AG09319 (cell line): ENCODE results near the gene CCDC154.

Experiments
- DNase-seq: peaks from one replicate; pipeline ENCODE4 v3.0.0-alpha.2; 2010; ENCODE audit warnings: low read depth; ENCODE audit errors: extremely low read depth
- CTCF ChIP-seq: IDR thresholded peaks from 2 replicates; pipeline ENCODE4 v1.5.1; 2011; ENCODE audit warnings: low read depth, mild to moderate bottlenecking, inconsistent platforms, low read length, moderate library complexity

The CCDC154 gene

DNA sequence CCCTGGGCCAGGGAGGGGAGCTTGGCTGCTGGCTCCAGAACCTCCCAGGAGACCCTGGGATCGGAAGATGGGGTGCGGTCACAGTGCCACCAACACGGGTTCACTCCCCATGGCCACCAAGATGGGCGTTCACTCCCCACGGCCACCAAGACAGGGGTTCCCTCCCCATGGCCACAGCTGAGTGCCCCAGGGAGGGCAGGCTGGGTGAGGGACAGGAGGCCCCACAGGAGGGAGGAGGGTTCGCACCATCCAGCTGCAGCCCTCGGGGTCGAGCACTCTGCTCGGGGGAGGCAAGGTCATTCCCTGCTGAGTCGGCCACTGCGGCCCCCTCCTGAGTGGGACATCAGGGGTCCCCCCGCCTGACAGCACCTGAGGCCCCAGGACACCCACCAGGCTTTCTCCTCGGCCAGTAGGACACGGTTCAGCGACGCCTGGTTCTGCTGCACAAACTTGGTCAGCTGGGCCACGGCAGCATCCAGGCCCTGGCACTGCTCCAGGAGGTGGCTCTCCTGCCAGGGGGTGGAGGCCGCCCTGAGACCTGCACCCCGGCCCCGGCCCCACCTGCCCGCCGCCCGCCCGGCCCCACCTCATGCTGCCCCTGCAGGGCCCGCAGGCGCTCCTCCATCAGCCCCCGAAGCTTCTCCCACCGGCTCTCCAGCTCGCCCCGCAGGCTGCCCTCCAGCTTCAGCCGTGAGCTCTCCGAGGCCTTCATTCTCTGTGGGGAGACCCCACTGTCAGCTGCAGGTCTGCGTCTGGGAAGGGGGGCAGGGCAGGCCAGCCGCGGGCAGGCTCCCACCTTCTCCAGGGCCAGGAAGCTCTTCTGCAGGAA, 5.9 kb downstream of the CCDC154 start:
- no peak for DNase-seq
- no peak for TF ChIP-seq CTCF

GRCh38 chr16:1437606-1438005, 6.8 kb downstream of the CCDC154 start:
- no peak for DNase-seq
- no peak for TF ChIP-seq CTCF

GRCh38 chr16:1436731-1437355, 7.5 kb downstream of the CCDC154 start:
- no peak for TF ChIP-seq CTCF
- no peak for DNase-seq

DNA sequence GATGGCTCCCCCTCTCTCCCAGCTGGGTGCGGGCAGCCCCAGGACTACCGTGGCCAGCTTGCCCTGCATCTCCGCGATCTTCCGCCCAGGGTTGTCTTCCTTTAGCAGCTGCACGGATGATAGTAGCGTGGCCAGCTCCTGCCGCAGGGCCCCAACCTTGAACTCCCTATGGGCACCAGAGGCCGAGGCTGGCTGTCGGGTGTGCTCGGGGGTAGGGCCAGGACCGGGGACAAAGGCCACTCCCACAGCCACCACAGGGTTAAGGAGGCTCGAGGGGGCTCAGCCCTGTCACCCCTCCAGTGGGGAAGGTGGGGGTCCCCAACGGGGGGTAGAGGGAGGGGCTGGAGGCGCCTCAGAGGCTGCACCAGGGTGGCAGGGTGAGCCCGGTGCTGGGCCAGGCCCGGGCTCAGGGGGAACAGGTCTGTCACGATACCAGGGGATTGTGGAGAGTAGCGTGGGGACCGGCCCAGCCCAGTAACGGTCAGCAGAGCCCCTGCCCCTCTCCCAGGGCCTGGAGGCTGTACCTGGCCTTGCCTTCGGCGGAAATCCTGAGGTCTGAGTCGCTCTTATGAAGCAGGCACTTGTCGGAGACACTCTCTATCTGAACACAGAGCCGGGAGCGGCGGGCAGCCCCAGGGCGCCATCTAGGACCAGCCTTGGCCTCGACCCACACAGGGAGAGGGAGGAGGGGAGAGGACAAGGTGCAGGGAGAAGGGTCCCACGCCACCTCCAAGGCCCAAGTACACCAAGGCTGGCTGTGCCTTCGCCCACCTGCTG, 8.2 kb downstream of the CCDC154 start:
- TF ChIP-seq CTCF = no peak
- no peak for DNase-seq

DNA sequence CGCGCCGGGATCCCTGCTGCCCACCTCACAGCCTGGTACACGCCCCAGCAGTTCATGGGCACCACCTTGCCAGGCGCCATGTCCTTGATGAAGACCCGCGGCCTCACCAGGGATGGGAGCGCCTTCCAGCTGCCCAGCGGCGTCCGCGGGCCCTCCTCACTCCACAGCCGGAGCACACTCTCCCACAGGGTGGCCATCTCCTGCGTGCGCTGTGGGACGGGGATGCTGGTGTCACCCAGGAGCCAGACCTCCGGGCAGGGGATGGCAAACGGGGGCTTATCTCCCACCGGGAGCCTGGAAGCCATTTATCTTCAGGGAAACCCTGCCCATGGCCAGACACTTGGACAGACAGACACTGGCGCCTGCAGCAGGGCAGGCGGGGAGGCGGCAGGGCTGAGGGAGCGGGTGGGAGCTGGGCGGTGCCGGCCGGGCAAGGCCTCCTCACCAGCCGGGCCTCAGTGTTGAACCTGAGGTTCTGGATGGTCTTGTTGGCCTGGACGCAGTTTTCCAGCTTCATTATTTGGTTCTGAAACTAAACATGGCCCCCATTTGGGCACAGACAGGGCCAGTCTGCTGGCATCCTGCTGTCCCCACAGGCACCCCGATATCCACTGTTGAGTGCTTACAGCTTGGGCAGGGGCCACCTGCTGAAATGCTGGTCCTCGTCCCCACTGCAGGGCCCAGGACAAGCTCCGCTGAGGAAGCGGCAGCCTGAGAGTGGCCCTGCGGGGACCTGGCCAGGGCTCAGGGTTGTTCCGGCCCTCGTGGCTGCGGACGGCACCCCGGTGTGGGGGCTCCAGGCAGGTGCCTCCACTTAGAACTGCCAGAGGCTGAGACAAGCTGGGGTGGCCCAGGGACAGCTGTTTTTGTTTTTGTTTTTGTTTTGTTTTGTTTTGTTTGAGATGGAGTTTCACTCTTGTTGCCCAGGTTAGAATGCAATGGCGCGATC, 9.4 kb downstream of the CCDC154 start:
- DNase-seq = no peak
- TF ChIP-seq CTCF = no peak

DNA sequence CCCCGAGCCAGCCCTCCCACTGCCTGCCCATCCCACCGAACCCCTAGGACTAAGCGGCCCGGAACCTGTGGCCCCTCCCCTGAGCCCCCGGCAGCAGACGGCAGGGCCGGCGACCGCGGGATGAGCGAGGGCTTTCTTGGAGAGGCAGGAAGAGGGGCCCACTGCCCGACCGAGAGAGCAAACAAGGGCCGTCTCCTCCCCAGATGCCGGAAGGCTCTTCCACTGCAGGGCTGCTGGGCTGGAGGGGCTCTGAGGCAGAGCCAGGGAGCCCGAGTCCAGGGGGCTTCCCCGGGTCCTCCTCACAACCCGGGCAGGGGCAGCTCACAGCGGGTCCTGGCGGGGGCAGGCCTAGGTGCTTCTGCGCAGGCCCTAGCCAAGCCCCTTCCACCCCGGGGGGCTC, 10.6 kb downstream of the CCDC154 start:
- no peak for TF ChIP-seq CTCF
- no peak for DNase-seq
